Upper lobe of right lung (tissue), 1 donor: Measurements from ENCODE around the gene RRP8. TPM values are rescaled to one million over a fixed set of nuclear protein-coding genes. Genes with fewer than 3 reads are reported as not detected.

Experiments
- ATAC-seq: fragments of 200-7000 bp; cut with Tn5 transposase; one replicate; pipeline ENCODE4 v1.9.1; 2020; ENCODE audit warnings: mild to moderate bottlenecking, moderate library complexity
- DNase-seq: peaks from one replicate; pipeline ENCODE4 v3.0.0-alpha.2; 2020
- H3K27ac ChIP-seq: fragments of 200-600 bp; one replicate; pipeline ENCODE4 v1.8.0; 2022
- H3K27me3 ChIP-seq: fragments of 200-600 bp; one replicate; pipeline ENCODE4 v1.8.0; 2022; ENCODE audit warnings: mild to moderate bottlenecking
- H3K36me3 ChIP-seq: fragments of 200-600 bp; one replicate; pipeline ENCODE4 v1.8.0; 2022
- H3K4me1 ChIP-seq: fragments of 200-600 bp; one replicate; pipeline ENCODE4 v1.8.0; 2022
- H3K4me3 ChIP-seq: fragments of 200-600 bp; one replicate; pipeline ENCODE4 v1.8.0; 2022; ENCODE audit warnings: mild to moderate bottlenecking
- H3K9me3 ChIP-seq: fragments of 200-600 bp; one replicate; pipeline ENCODE4 v1.8.0; 2022
- CTCF ChIP-seq: fragments of 200-600 bp; IDR thresholded peaks from one replicate; pipeline ENCODE4 v1.8.0; 2022; ENCODE audit warnings: antibody characterized with exemption
- intact Hi-C: fragments of 100-400 bp; cut with DNase I; formaldehyde crosslinking; loops from one replicate; pipeline ENCODE4 v1.11.0; 2022
- total RNA-seq: library from RNA; stranded (reverse); fragmentation: NEBNext Ultra II Directional; extraction: Animal tissue kit (Norgen Biotek cat#: 25700); gene quantifications from one replicate; pipeline ENCODE4 v1.2.1, GENCODE V29; 2021
- donor health status: DM: no; HTN: yes; CAD: no; lungs with severe emphysema.

The RRP8 gene
- total RNA-seq, 1 donor from 2014 or later = 17.9 TPM

DNA sequence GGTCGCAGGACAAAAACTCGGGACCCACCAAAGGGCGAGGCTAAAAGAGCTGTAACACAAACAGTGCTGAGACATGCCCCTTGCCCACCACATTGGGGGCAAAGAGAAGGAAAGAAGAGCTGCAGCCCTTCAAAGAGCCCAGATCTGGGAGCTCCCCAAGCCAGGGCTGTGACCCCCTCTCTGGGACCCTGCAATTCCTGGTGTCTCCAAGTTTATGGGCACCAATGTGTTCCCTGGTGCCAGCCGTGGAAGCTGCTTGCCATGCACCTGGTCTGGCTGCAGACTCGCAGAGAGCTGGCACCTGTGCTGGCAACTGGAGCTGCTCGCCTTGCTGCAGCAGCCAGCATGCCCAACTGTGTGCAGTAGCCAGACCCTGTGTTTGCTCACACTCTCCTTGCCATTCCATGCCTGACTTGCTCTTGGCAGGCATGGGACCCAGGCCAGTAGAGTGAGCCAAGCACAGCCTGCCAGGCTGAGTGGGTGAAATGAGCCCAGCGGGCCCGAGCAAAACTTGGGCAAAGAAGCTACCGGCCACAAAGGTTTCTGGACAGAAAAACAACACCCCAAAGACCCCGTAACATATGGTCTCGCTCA lies 16.0 kb downstream of the RRP8 start:
- H3K4me3 ChIP-seq = no peak overlapping the region
- H3K27me3 ChIP-seq = no peaks in the 10 kb centered on the region
- H3K9me3 ChIP-seq = peaks cover 12% of the 10 kb centered on the region
- ATAC-seq (peak; percentile 58), DNase-seq (no peak)
- no peak overlapping the region for H3K27ac ChIP-seq
- intact Hi-C loops = no loop called here
- no peak for TF ChIP-seq CTCF
- H3K4me1 ChIP-seq = no peaks in the 10 kb centered on the region
- H3K36me3 ChIP-seq = peaks cover 5% of the 10 kb centered on the region

DNA sequence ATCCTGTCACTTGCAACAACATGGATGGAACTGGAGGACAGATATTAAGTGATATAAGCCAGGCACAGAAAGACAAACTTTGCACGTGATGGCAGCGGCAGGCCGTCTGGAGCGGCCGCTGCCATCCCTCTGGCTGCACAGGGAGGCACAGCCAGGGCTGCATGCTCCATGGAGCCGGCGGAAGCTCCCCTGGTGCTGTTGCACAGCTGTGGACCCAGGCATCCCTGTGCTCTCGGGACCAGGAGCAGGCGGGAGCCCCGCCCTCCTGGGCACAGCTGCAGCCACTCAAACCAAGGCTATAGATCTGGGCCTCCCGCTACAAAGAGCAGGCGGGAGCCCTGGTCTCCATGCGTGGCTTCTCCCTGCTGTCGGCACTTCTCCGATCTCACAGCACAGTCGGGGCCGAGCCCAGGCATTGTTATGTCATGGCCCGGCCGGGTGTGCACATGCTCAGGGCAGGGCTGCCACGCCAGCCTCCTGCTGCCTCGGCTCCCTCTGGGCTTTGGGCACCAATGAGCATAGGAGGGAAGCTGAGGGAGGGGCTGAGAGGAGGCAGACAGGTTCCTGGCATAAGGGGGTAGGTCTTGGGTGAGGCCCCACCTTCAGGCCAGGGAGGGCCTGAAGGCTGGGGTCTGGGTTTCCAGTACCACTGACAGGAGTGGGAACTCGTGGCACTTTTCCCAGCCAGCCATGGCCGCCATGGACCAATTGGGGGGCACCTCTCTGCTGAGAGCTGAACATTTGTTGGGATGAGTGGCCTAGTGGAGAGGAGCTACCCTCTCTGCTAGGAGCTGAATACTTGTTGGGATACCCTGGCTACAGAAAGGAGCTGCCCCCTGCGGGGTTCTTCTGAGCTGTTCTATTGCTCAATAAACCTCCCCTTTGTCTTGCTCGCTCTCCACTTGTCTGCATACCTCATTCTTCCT lies 16.7 kb downstream of the RRP8 start:
- Histone ChIP-seq H3K9me3 (peaks cover 12% of the 10 kb centered on the region), H3K36me3 (peaks cover under 1% of the 10 kb centered on the region), H3K4me3 (no peak overlapping the region), H3K4me1 (no peaks in the 10 kb centered on the region), H3K27me3 (no peaks in the 10 kb centered on the region), H3K27ac (no peak overlapping the region)
- intact Hi-C loops = no loop called here
- peak; percentile 26 for ATAC-seq
- no peak for TF ChIP-seq CTCF
- DNase-seq = no peak

DNA sequence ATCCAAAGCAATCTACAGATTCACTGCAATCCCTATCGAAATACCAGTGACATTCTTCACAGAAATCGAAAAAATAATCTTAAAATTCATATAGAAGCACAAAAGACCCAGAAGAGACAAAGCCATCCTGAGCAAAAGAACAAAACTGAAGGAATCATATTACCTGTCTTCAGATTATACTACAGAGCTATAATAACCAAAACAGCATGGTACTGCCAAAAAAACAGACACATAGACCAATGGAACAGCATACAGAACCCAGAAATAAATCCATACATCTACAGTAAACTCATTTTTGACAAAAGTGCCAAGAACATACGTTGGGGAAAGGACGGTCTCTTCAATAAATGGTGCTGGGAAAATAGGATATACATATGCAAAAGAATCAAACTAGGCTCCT lies 18.9 kb downstream of the RRP8 start:
- Histone ChIP-seq H3K27me3 (no peaks in the 10 kb centered on the region), H3K27ac (no peak overlapping the region), H3K36me3 (no peaks in the 10 kb centered on the region), H3K4me1 (no peaks in the 10 kb centered on the region), H3K9me3 (peaks cover 12% of the 10 kb centered on the region), H3K4me3 (no peak overlapping the region)
- no peak for ATAC-seq
- intact Hi-C loops = no loop called here
- DNase-seq = no peak
- no peak for TF ChIP-seq CTCF

DNA sequence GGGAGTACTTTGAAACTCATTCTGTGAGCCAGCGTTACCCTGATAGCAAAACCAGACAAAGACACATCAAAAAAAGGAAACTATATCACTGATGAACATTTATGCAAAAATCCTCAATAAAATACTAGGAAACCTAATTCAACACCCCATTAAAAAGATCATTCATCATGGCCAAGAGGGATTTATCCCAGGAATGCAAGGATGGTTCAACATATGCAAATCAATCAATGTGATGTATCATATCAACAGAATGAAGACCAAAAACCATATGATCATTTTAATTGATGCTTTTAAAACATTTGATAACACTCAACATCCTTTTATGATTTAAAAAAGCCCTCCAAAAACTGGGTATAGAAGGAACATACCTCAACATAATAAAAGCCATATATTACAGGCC lies 19.8 kb downstream of the RRP8 start:
- no peak for TF ChIP-seq CTCF
- no peak for DNase-seq
- H3K36me3 ChIP-seq = no peaks in the 10 kb centered on the region
- H3K27me3 ChIP-seq = no peaks in the 10 kb centered on the region
- peaks cover 12% of the 10 kb centered on the region for H3K9me3 ChIP-seq
- no peak for ATAC-seq
- H3K4me3 ChIP-seq = no peak overlapping the region
- H3K4me1 ChIP-seq = no peaks in the 10 kb centered on the region
- intact Hi-C loops = no loop called here
- no peak overlapping the region for H3K27ac ChIP-seq

- ATAC-seq (no peak), DNase-seq (no peak)
- Histone ChIP-seq H3K4me1 (peaks cover 6% of the 10 kb centered on the region), H3K36me3 (no peaks in the 10 kb centered on the region), H3K4me3 (no peak overlapping the region), H3K9me3 (peaks cover 12% of the 10 kb centered on the region), H3K27ac (no peak overlapping the region), H3K27me3 (no peaks in the 10 kb centered on the region)
- no peak for TF ChIP-seq CTCF
- intact Hi-C loops = no loop called here
Measured at GRCh38 chr11:6579681-6580080, 23.7 kb downstream of the RRP8 start.
